LoVo (cell line): ENCODE data around the gene SLC35G2.
"Not testable (repeated sequence)": the region's sequence is repeated elsewhere in the genome, so short reads cannot be mapped to it uniquely, and the experiment has no call there.

ENCODE experiments used
- DNase-seq: peaks from one replicate; pipeline ENCODE4 v3.0.0-alpha.2; 2016; ENCODE audit warnings: low spot score

SLC35G2 gene

DNA sequence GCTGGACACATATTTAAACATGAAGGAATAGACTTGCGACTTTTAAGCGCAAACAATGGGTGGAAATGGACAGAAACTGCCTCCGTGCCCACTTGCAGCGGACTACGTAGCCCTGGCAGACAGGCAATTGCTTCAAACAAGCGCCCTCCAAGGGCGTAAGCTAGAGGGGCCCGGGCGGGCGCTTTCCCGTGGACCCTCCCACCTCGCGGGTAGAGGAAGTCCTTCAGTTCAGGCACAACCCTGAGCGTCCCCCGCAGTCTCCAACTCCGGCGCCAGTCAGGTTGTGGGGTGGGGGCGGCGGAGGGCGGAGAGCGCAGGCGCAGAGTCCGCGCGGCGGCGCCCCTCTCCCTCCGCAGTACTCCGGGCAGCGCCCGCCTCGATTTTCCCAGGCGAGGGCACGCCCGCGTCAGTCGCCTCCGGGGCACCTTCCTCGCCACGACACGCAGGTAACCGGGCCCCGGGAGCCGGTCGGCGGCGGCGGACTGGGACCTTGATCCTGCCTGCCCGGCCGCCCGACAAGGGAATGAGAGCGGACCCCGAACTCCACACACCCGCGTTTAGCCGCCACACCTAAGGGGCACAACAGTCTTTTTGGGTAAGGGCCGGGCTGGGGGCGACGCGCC is at the start of gene SLC35G2:
Gene SLC35G2, plus strand, starts transcription at position 358 of the 623 bp plus-strand sequence. CDS start 35,335 bp downstream, outside the sequence.
- peak; percentile 39 for DNase-seq

DNA sequence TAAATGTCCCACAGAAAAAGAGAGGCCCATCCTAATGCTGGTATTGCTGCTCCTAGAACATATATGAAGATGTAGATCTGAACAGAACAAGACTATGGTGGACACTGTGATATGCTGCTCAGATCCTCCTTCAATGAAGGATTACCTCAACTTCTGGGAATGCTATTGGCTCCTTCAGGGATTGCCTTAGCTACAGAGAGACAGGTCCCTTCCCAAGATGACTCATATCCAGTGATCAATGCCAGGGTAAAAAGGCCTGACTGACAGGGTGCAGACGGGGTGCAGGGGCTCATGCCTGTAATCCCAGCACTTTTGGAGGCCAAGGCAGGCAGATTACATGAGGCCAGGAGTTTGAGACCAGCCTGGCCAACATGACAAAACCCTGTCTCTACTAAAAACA is 46.2 kb upstream of the SLC35G2 start:
- DNase-seq = no peak

- DNase-seq = no peak
Measured at GRCh38 chr3:136778865-136779264, 40.1 kb upstream of the SLC35G2 start.

DNA sequence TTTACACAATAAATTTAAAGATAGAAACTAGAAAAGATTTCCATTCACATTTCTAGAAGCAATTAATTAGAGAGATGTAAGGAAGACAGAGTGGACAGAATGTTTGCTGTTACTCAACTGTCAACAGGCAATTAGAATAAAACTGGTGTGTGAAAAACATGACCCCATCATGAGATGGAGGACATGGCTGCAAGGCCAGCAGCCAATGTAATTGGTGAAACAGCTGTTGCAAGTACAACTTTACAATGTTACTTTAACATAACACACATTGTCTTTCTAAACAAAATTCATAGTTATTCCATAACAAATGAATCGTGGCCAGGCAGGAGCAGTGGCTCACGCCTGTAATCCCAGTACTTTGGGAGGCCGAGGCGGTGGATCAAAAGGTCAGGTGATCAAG is 38.2 kb upstream of the SLC35G2 start:
- no peak for DNase-seq

- no peak for DNase-seq
Measured at GRCh38 chr3:136783708-136784191, 35.2 kb upstream of the SLC35G2 start.

- DNase-seq = no peak
Measured at GRCh38 chr3:136787349-136787748, 31.6 kb upstream of the SLC35G2 start.

- no peak for DNase-seq
Measured at GRCh38 chr3:136788154-136788553, 30.8 kb upstream of the SLC35G2 start.

DNA sequence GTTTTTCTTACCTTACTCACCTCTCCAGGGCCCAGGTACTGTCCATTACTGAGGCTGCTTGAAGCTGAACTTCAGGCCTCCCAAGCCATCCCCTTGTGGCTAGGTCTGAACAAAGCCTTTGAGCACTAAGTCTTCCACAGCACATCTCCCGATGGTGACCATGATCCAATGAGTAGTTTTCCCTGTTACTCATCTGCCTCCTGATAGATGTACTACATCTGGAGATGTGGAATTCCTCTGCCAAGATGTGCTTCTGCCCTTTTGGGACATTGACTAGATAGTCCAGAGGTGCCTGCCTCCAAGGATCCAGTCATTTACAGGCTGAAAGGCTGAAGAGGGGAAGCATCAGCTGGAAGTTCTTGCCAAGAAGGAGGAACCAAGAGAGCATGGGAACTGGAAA is 28.9 kb upstream of the SLC35G2 start:
- DNase-seq = no peak

GRCh38 chr3:136790786-136791185 is 28.1 kb upstream of the SLC35G2 start:
- DNase-seq = no peak

DNA sequence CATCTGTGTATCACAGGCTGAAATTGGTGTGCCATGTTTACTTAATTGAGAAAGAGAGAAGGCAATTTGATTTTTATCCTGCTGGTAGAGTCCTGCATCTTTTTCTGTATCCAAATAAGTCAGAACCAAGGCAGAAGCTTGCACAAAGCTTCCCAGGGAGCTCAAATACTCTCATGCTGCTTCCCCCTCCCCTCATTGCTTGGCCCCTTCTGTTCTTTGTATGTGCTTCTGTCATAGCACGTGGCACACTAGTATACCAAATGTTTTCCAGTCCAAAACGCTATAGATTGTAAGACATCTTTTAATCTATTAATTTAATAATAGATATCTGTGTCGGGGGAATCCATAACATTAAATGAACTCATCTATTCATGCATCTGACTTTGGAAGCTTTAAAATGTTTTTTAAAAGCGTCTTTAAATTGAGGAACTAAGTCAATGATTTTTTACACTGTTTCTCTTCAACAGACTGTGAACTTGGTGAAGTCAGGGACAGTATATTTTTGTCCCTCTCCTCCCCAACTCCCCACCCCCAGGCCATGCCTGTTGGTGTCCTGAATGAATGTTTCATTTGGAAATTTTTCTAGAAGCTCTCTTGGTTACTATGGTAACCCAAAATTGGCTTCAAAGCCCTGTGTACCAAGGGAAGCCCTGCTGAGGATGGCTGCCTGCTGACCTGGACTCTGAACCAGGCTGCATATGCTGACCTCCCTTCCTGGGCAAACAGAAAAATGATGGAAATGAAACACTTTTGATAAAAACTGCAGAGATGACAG is 26.2 kb upstream of the SLC35G2 start:
- DNase-seq = no peak

DNA sequence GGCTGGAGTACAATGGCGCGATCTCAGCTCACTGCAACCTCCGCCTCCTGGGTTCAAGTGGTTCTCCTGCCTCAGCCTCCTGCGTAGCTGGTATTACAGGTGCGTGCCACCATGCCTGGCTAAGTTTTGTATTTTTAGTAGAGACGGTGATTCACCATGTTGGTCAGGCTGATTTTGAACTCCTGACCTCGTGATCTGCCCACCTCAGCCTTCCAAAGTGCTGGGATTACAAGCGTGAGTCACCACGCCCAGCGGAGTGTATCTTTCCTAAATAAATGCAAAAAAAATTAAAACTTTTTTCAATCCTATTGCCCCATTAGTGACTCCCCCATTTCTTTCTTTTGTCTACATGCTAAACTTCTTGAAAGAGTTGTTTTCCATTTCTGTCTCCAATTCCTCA is 17.8 kb upstream of the SLC35G2 start:
- DNase-seq = not testable (repeated sequence)

- DNase-seq = no peak
Measured at GRCh38 chr3:136802481-136802996, 16.4 kb upstream of the SLC35G2 start.

GRCh38 chr3:136804141-136804540 is 14.8 kb upstream of the SLC35G2 start:
- DNase-seq = no peak

DNA sequence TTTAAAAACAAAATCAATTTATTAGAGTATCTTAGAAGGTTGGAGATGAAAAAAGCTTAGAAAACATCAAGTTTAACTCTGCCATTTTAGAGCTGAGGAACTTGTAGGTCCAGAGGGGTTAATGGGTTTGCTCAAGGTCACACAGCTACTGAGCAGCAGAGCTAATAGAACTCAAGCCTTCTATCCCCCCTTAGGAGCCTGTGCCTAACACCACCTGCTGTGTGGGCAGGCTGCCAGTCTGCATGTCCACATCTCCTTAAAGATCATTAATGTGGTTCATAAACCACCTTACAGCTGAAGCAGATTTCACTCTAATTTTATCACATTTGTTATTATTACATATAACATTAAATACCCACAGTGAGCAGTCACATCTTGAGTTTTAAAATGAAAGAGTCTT is 14.1 kb upstream of the SLC35G2 start:
- DNase-seq = no peak

GRCh38 chr3:136805795-136806194 is 13.1 kb upstream of the SLC35G2 start:
- no peak for DNase-seq

GRCh38 chr3:136811701-136812100 is 7.2 kb upstream of the SLC35G2 start:
- no peak for DNase-seq

DNA sequence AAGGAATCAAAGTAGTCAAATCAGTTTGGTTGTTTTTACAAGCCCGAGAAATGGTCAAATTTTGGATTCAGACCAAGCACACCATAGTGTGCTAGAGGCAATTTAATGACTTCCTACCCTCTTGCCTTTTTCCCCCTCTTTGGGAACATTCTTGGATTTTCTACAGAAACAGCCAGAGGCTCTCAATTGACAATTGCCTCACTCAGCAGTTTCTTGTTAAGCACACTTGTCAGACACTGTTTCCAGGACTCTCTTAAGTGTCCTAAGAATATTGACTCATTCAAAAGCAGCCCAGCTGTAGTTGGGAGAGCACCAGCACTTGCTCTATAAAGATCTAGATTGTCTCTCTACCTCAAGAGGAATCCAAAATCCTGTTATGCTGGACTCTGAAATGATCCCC is 1.5 kb upstream of the SLC35G2 start:
- DNase-seq = no peak

DNA sequence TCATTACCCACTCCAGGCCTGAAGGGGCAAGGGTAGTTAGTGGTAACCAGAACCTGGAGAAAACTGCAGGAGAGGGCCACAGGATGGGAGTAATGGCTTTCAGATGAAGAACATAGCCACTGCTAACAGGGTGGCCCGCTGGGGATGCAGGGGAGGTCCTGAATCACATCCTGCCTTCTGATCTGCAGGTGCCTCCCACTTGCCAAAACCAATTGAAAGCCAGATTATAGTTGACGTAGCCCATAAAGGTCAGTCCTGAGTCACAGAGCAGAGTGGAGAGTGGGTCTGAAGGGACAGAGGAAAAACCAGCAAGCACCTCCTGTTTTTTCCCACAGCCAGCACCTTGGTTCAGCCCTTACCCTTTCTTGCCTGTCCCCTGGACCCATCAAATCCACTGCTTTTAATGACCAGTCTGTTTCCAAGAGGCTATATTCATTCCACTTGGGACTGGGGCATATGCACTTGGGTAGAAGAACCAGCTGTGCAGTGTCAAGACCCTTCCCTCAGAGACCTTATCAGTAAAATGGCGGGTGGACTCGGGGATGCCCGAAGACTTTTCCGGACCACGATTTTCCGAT is 646 bp upstream of the SLC35G2 start:
- DNase-seq = no peak

GRCh38 chr3:136819392-136819730 is 435 bp downstream of the SLC35G2 start:
- DNase-seq = peak; percentile 32

DNA sequence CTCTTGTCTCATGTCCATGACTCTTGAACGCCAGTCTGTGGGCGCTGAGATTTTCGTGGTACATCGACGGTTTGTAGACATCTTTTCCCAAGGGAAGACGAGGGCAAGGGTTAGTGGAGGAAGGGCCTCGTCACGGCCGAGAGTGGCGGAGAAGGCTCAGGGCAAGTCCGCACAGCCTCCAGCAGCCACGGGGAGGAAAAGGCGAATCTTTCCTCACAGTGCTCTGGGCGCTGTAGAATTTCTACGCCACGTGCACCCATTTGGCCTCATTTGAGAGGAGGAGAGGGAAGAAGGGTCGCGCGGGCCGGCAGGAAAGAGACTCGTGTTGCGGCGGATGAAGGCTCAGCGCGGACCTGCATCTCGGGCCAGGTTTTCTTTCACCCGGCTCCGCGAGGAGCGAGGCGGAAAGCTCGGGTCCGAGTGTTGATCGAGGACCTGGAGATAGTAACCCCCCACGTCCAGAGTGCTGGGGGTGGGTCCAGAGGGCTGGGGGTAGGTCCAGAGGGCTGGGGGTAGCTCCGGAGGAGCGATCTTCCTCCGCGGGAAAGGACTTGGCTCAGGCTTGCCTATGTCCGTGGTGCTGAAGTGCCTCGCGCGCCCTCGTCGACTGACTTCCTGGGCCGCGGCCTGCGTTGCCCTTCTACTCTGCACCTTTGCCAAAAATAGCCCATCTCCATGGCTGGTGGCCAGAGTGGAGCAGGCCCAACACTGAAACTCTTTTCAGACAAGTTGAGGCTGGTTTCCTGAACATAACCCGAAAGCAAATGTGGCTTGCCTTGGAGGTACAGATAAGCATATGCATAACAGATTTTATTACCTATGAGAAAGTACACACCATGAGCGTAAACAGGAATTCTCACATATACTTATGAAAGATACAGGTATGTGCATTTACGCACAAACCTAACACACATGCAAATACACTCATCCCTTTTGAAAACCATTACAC is 1.1 kb downstream of the SLC35G2 start:
- DNase-seq = no peak

GRCh38 chr3:136831461-136831860 is 12.5 kb downstream of the SLC35G2 start:
- no peak for DNase-seq
